ENCODE measurements around the gene PNPT1.
"Not testable (repeated sequence)": the region's sequence is repeated elsewhere in the genome, so short reads cannot be mapped to it uniquely, and the experiment has no call there.

PNPT1 gene

DNA sequence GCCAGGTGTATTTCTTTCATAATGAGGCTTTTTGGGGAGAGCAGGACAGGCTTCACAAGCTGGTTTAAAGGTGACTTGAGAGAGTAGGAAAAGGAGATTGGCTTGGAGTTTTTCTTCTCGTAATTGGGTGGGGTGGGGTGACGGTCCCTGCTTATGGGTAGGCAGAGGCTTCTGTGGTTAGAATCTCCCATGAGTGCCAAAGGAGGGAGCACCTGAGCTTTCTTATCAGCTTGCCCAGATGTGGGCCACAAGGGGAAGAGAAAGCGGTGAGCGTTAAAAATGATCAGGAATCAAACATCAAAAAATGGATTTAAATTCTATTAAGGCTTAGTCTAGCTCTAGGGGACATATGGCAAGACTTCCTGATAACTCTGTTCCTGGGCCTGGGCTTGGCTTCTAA lies 9.7 kb upstream of the PNPT1 start:
- Histone ChIP-seq H4K20me1 (ENCODE audit: control insufficient read depth, insufficient read depth, low read depth, low read length) (no peaks in the 10 kb centered on the region), H3K36me3 (ENCODE audit: control insufficient read depth, low read length) (no peaks in the 10 kb centered on the region), H3K4me3 (ENCODE audit: low read length) (no peak overlapping the region), H3K27me3 (ENCODE audit: control insufficient read depth, low read length) (peaks cover 18% of the 10 kb centered on the region), H3K79me2 (ENCODE audit: control insufficient read depth, low read length) (no peaks in the 10 kb centered on the region), H3K9me3 (ENCODE audit: control insufficient read depth, insufficient read depth, low read length) (no peaks in the 10 kb centered on the region), H3K4me1 (ENCODE audit: control insufficient read depth, low read length) (no peaks in the 10 kb centered on the region), H3F3A (ENCODE audit: control insufficient read depth, insufficient read depth) (no peaks in the 10 kb centered on the region), H3K4me2 (ENCODE audit: low read length) (no peak overlapping the region), H3K9me2 (replicated peaks; ENCODE audit: control insufficient read depth, low read length) (no peaks in the 10 kb centered on the region), H3K27ac (ENCODE audit: low read depth, low read length) (no peak overlapping the region)
- TF ChIP-seq EZH2phosphoT487 (IDR thresholded peaks at IDR 0.05; ENCODE audit: borderline replicate concordance, low read length), result no peak
- no peak for TF ChIP-seq CTCF (IDR thresholded peaks at IDR 0.05; ENCODE audit: low read depth, low read length, poor library complexity, severe bottlenecking)

- not testable (repeated sequence) for H3K9me2 ChIP-seq (replicated peaks; ENCODE audit: control insufficient read depth, low read length); H3K9me3 ChIP-seq (ENCODE audit: control insufficient read depth, insufficient read depth, low read length); H3K27me3 ChIP-seq (ENCODE audit: control insufficient read depth, low read length); H4K20me1 ChIP-seq (ENCODE audit: control insufficient read depth, insufficient read depth, low read depth, low read length); H3K27ac ChIP-seq (ENCODE audit: low read depth, low read length); H3F3A ChIP-seq (ENCODE audit: control insufficient read depth, insufficient read depth)
- peak overlapping the region; percentile 100 for H3K4me3 ChIP-seq (ENCODE audit: low read length)
- peak overlapping the region; percentile 82 for H3K4me2 ChIP-seq (ENCODE audit: low read length)
- H3K4me1 ChIP-seq (ENCODE audit: control insufficient read depth, low read length), result peaks cover 22% of the 10 kb centered on the region
- peaks cover 62% of the 10 kb centered on the region for H3K79me2 ChIP-seq (ENCODE audit: control insufficient read depth, low read length)
- H3K36me3 ChIP-seq (ENCODE audit: control insufficient read depth, low read length), result peaks cover 36% of the 10 kb centered on the region
Measured at GRCh38 chr2:55692740-55693139, 904 bp downstream of the PNPT1 start.

DNA sequence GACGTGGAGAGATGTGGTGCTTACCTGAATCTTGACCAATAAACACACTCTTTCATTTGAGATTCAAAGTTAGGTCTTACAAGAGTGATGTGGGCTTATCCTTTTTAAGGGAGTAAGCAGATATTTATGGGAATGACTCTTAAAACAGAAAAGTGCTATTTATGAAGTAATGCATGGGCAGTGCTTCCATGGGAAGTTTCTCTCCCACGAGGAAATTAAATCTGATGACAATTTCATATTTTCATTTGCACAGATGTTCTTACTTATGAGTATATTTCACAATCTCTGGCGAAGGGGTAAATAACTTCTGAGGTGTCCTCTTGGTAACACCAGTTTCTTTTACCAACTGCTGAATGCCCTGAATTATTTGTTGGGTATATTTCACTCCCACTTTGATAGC lies 21.0 kb downstream of the PNPT1 start:
- Histone ChIP-seq H3K9me2 (replicated peaks; ENCODE audit: control insufficient read depth, low read length) (no peaks in the 10 kb centered on the region), H3K4me3 (ENCODE audit: low read length) (no peak overlapping the region), H3F3A (ENCODE audit: control insufficient read depth, insufficient read depth) (no peaks in the 10 kb centered on the region), H3K27me3 (ENCODE audit: control insufficient read depth, low read length) (no peaks in the 10 kb centered on the region), H3K4me2 (ENCODE audit: low read length) (no peak overlapping the region), H3K4me1 (ENCODE audit: control insufficient read depth, low read length) (no peaks in the 10 kb centered on the region), H3K36me3 (ENCODE audit: control insufficient read depth, low read length) (peaks cover 54% of the 10 kb centered on the region), H3K27ac (ENCODE audit: low read depth, low read length) (no peak overlapping the region), H3K79me2 (ENCODE audit: control insufficient read depth, low read length) (no peaks in the 10 kb centered on the region), H4K20me1 (ENCODE audit: control insufficient read depth, insufficient read depth, low read depth, low read length) (no peaks in the 10 kb centered on the region), H3K9me3 (ENCODE audit: control insufficient read depth, insufficient read depth, low read length) (no peaks in the 10 kb centered on the region)
- TF ChIP-seq EZH2phosphoT487 (IDR thresholded peaks at IDR 0.05; ENCODE audit: borderline replicate concordance, low read length) (no peak), CTCF (IDR thresholded peaks at IDR 0.05; ENCODE audit: low read depth, low read length, poor library complexity, severe bottlenecking) (no peak)

- H3K9me2 ChIP-seq (replicated peaks; ENCODE audit: control insufficient read depth, low read length), result no peaks in the 10 kb centered on the region
- no peaks in the 10 kb centered on the region for H3K4me1 ChIP-seq (ENCODE audit: control insufficient read depth, low read length)
- no peak overlapping the region for H3K27ac ChIP-seq (ENCODE audit: low read depth, low read length)
- TF ChIP-seq EZH2phosphoT487 (IDR thresholded peaks at IDR 0.05; ENCODE audit: borderline replicate concordance, low read length) (no peak), CTCF (IDR thresholded peaks at IDR 0.05; ENCODE audit: low read depth, low read length, poor library complexity, severe bottlenecking) (no peak)
- H3K36me3 ChIP-seq (ENCODE audit: control insufficient read depth, low read length), result peaks cover 58% of the 10 kb centered on the region
- no peaks in the 10 kb centered on the region for H3F3A ChIP-seq (ENCODE audit: control insufficient read depth, insufficient read depth)
- no peaks in the 10 kb centered on the region for H3K79me2 ChIP-seq (ENCODE audit: control insufficient read depth, low read length)
- H3K4me2 ChIP-seq (ENCODE audit: low read length), result no peak overlapping the region
- H3K9me3 ChIP-seq (ENCODE audit: control insufficient read depth, insufficient read depth, low read length), result no peaks in the 10 kb centered on the region
- H4K20me1 ChIP-seq (ENCODE audit: control insufficient read depth, insufficient read depth, low read depth, low read length), result no peaks in the 10 kb centered on the region
- H3K4me3 ChIP-seq (ENCODE audit: low read length), result no peak overlapping the region
- no peaks in the 10 kb centered on the region for H3K27me3 ChIP-seq (ENCODE audit: control insufficient read depth, low read length)
Measured at GRCh38 chr2:55668956-55669355, 24.7 kb downstream of the PNPT1 start.

Measured in DOHH2 (cell line).